Measurements from ENCODE around the gene ARL2BP.
"Not testable (repeated sequence)": the region's sequence is repeated elsewhere in the genome, so short reads cannot be mapped to it uniquely, and the experiment has no call there.

DNA sequence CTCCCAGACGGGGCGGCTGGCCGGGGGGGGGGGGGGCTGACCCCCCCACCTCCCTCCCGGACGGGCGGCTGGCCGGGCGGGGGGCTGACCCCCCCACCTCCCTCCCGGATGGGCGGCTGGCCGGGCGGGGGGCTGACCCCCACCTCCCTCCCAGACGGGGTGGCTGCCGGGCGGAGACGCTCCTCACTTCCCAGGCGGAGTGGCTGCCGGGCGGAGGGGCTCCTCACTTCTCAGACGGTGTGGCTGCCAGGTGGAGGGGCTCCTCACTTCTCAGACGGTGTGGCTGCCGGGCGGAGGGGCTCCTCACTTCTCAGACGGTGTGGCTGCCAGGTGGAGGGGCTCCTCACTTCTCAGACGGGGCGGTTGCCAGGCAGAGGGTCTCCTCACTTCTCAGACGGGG is 44.1 kb upstream of the ARL2BP start:
- TF ChIP-seq, protein P1, sequence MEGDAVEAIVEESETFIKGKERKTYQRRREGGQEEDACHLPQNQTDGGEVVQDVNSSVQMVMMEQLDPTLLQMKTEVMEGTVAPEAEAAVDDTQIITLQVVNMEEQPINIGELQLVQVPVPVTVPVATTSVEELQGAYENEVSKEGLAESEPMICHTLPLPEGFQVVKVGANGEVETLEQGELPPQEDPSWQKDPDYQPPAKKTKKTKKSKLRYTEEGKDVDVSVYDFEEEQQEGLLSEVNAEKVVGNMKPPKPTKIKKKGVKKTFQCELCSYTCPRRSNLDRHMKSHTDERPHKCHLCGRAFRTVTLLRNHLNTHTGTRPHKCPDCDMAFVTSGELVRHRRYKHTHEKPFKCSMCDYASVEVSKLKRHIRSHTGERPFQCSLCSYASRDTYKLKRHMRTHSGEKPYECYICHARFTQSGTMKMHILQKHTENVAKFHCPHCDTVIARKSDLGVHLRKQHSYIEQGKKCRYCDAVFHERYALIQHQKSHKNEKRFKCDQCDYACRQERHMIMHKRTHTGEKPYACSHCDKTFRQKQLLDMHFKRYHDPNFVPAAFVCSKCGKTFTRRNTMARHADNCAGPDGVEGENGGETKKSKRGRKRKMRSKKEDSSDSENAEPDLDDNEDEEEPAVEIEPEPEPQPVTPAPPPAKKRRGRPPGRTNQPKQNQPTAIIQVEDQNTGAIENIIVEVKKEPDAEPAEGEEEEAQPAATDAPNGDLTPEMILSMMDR (IDR thresholded peaks at IDR 0.05) = not testable (repeated sequence)
- not testable (repeated sequence) for TF ChIP-seq EP300 (IDR thresholded peaks at IDR 0.05; ENCODE audit: low read depth)
